Right cardiac atrium (tissue), 5 donors: ENCODE measurements around the gene RAB11FIP4. TPM values are rescaled to one million over a fixed set of nuclear protein-coding genes. Genes with fewer than 3 reads are reported as not detected.
"Not testable (repeated sequence)": the region's sequence is repeated elsewhere in the genome, so short reads cannot be mapped to it uniquely, and the experiment has no call there.

Experiments
- ATAC-seq, 2 donors: fragments of 200-7000 bp; cut with Tn5 transposase; one replicate each; pipeline versions ENCODE4 v1.8.0 to v1.9.1; 2020; ENCODE audit warnings: moderate library complexity in 2 of 2, mild to moderate bottlenecking in 1 of 2
- DNase-seq, 3 donors: peaks; one replicate each; pipeline ENCODE4 v3.0.0-alpha.2; 2020
- H3K27ac ChIP-seq: one replicate; pipeline ENCODE4 v1.5.1; 2013; ENCODE audit warnings: mild to moderate bottlenecking, low read length, control low read depth, moderate library complexity
- H3K27me3 ChIP-seq: one replicate; pipeline ENCODE4 v1.6.1; 2013; ENCODE audit not compliant: control insufficient read depth, insufficient read depth
- H3K4me1 ChIP-seq: one replicate; pipeline ENCODE4 v1.6.1; 2013; ENCODE audit warnings: low read length; ENCODE audit not compliant: control insufficient read depth, insufficient read depth
- H3K4me3 ChIP-seq: one replicate; pipeline ENCODE4 v1.5.1; 2013; ENCODE audit warnings: low read length, control low read depth
- H3K9me3 ChIP-seq: one replicate; pipeline ENCODE4 v1.6.1; 2013; ENCODE audit warnings: low read length; ENCODE audit not compliant: control insufficient read depth
- WGBS: extraction: QIAGEN DNeasy Blood & Tissue Kit; methylation state at CpG from one replicate; pipeline ENCODE4 v1.1.7; 2013; 5-methylcytosine and 5-hydroxymethylcytosine counted together
- intact Hi-C, 4 donors: fragments of 100-400 bp; cut with DNase I; formaldehyde crosslinking; loops; one replicate each; pipeline versions ENCODE4 v1.11.0 to v1.14.0; 2022 to 2023
- long read RNA-seq, 4 donors: library from polyadenylated mRNA; unstranded; transcript quantifications; one replicate each; pipeline ENCODE4 v2.0.0, GENCODE V29; 2020 to 2021
- polyA plus RNA-seq: library from polyadenylated mRNA; stranded (reverse); fragments of 200-250 nt; gene quantifications from one replicate; pipeline ENCODE4 v1.2.3, GENCODE V29; 2013
- total RNA-seq, 4 donors: library from RNA; stranded (reverse); fragmentation: NEBNext Ultra II Directional; extraction: Animal tissue kit (Norgen Biotek cat#: 25700); gene quantifications; one replicate each; pipeline ENCODE4 v1.2.1, GENCODE V29; 2021
- donor health status: healthy with polysubstance abuse.
- donor health status: DM: no; HTN: yes; CAD: no.
- donor health status: DM: no; HTN: no; CAD: no.
- donor health status: DM: no; HTN: yes; CAD: no; lungs with severe emphysema.
- donor health status: DM: yes; HTN: yes; CAD: no.

Gene RAB11FIP4, protein sequence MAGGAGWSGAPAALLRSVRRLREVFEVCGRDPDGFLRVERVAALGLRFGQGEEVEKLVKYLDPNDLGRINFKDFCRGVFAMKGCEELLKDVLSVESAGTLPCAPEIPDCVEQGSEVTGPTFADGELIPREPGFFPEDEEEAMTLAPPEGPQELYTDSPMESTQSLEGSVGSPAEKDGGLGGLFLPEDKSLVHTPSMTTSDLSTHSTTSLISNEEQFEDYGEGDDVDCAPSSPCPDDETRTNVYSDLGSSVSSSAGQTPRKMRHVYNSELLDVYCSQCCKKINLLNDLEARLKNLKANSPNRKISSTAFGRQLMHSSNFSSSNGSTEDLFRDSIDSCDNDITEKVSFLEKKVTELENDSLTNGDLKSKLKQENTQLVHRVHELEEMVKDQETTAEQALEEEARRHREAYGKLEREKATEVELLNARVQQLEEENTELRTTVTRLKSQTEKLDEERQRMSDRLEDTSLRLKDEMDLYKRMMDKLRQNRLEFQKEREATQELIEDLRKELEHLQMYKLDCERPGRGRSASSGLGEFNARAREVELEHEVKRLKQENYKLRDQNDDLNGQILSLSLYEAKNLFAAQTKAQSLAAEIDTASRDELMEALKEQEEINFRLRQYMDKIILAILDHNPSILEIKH
- 10 to 100 TPM in 1 of 4 donors, 1 to 10 TPM in 3; 5.7 to 12.3 (median 8.2) TPM for total RNA-seq
- 2.8 TPM for polyA plus RNA-seq
- long read RNA-seq, donor 1, transcript RAB11FIP4-201 (13 exons, 1,968 nt) = major isoform, 10 of 19 reads
- long read RNA-seq, donor 1, partial matches to known transcripts = 4 of 19 reads
- long read RNA-seq, donor 1, other reads (novel, unspliced or antisense) = 5 of 19 reads
- long read RNA-seq, donor 2, transcript RAB11FIP4-201 (13 exons, 1,968 nt) = major isoform, 6 of 20 reads
- long read RNA-seq, donor 2, partial matches to known transcripts = 11 of 20 reads
- long read RNA-seq, donor 2, other reads (novel, unspliced or antisense) = 3 of 20 reads
- long read RNA-seq, donor 3, transcript RAB11FIP4-201 (13 exons, 1,968 nt) = major isoform, 20 of 48 reads
- long read RNA-seq, donor 3, partial matches to known transcripts = 24 of 48 reads
- long read RNA-seq, donor 3, other reads (novel, unspliced or antisense) = 4 of 48 reads
- long read RNA-seq, donor 4, transcript RAB11FIP4-201 (13 exons, 1,968 nt) = major isoform, 10 of 15 reads
- long read RNA-seq, donor 4, partial matches to known transcripts = 5 of 15 reads
- long read RNA-seq, donor 4, other reads (novel, unspliced or antisense) = 0 of 15 reads

DNA sequence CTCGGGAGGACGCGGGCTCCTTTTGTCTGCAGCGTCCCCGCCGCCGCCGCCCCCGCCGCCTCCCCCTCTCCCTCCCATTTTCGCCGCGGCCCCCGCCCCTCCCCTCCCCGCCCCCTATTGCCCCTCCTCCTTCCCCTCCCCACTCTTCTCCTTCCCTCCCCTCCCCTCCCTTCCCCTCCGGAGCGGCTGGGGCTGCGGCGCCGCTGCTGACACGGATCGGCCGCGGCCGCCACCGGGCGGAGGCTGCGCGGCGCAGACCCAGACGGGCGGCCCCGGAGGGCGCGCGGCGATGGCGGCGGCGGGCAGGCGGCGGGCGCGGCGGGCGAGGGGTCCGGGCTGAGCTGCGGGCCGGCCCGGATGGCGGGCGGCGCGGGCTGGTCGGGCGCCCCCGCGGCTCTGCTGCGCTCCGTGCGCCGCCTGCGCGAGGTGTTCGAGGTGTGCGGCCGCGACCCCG is at the start of gene RAB11FIP4:
TSS of gene RAB11FIP4 (plus strand) at position 180 of the 454 bp plus-strand sequence. CDS start at position 358, 178 bp downstream.
- H3K4me1 ChIP-seq = no peaks in the 10 kb centered on the region

DNA sequence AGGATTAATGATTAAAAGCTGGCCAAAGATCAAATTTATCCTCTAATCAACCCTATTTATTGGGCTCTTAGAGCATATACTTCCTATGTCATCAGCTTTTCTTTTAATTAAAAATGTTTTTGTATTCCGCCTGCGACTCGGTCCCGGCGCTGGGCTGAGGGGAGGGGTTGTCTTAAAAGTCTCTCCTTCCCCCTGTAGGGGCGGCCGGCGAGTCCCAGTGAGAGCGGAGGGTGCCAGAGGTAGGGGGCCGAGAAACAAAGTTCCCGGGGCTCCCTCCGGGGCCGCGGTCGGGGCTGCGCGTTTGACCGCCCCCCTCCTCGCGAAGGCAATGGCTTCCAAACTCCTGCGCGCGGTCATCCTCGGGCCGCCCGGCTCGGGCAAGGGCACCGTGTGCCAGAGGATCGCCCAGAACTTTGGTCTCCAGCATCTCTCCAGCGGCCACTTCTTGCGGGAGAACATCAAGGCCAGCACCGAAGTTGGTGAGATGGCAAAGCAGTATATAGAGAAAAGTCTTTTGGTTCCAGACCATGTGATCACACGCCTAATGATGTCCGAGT is 46.2 kb upstream of the RAB11FIP4 start:
- intact Hi-C loops, H3K4me3 ChIP-seq, H3K27me3 ChIP-seq, H3K27ac ChIP-seq, H3K9me3 ChIP-seq, H3K4me1 ChIP-seq: not testable (repeated sequence)
- WGBS = 94% methylated on average over 19 of the region's 34 CpGs
- DNase-seq = peak in 1 of 3 donors; percentile 22
- ATAC-seq = peak; percentile 16 to 28

More for the DNA sequence above, at the start of gene RAB11FIP4:
- WGBS = under 1% methylated on average over 67 of the region's 69 CpGs
- ATAC-seq = peak; percentile 44 to 50
- intact Hi-C loops = loop anchor here in 1 of 4 donors (5.0 kb wide), 1 partner anchor 136 kb away; no protein-coding TSS in a partner anchor
- Histone ChIP-seq H3K27ac (no peak within 1 kb of the TSS), H3K9me3 (no peaks in the 10 kb centered on the region), H3K4me3 (peak within 1 kb of the TSS; percentile 47), H3K27me3 (no peaks in the 10 kb centered on the region)
- no peak for DNase-seq

DNA sequence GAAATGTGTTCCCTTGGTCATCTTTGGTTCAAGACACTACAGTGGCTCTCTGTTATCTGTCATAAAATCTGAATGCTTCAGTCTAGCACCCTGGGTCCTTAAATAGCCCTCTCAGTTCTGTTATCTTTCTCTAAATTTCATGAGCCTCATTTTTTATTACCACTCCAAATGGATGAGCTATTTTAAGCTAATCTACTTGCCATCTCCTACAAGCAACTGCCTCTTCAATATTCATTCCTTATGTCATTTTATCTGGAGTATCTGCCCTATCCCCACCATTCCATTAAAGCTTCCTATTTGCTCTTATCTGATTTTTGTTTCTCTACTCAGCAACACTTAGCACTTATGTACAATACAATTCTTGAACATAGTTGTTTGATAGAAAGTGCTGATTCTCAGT is 42.0 kb upstream of the RAB11FIP4 start:
- Histone ChIP-seq H3K4me1 (no peaks in the 10 kb centered on the region), H3K9me3 (no peaks in the 10 kb centered on the region), H3K27ac (no peak overlapping the region), H3K27me3 (no peaks in the 10 kb centered on the region), H3K4me3 (no peak overlapping the region)
- DNase-seq (no peak), ATAC-seq (no peak)
- intact Hi-C loops = no loop called here

DNA sequence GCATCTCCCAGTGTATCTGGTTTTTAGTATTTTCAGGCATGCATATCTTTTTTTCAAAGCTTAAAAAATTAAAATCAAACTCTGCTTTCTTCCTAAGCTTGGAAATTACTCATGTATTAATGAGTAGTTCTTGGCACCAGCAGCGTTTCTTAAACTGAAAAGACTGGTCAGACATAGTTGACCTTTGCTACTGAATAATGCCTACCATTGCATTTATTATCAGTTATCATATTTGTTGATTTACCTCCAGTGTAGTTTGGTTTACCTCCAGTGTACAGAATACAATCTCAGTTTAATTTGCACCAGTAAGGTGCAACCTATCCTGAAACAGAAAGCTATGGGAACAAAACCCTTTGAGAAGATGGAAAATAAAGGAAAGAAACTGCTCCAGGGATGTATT is 35.5 kb upstream of the RAB11FIP4 start:
- Histone ChIP-seq H3K9me3 (no peaks in the 10 kb centered on the region), H3K4me1 (no peaks in the 10 kb centered on the region), H3K27ac (no peak overlapping the region), H3K4me3 (no peak overlapping the region), H3K27me3 (no peaks in the 10 kb centered on the region)
- no peak for DNase-seq
- 82% methylated on average over 1 of the region's 1 CpG for WGBS
- intact Hi-C loops = no loop called here
- ATAC-seq = no peak

DNA sequence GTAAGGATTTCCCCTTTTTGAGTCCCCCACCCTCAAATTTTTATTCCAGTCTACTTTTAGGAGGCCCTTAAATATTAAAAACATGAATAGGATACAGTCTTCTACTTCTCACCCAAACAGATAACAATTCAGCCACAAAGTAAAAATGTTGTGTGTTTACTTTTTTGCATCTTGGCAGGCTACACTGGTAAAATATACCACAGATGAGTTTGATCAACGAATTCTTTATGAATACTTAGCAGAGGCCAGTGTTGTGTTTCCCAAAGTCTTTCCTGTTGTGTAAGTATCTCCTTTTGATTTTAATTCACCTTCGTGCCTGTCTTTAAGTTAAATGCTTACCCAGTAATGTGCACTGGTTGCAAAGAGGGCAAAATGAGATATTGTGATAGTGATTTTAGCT is 34.4 kb upstream of the RAB11FIP4 start:
- DNase-seq (no peak), ATAC-seq (no peak)
- Histone ChIP-seq H3K4me3 (no peak overlapping the region), H3K27ac (no peak overlapping the region), H3K27me3 (no peaks in the 10 kb centered on the region), H3K4me1 (no peaks in the 10 kb centered on the region), H3K9me3 (no peaks in the 10 kb centered on the region)
- intact Hi-C loops = no loop called here
- 82% methylated on average over 2 of the region's 2 CpGs for WGBS

DNA sequence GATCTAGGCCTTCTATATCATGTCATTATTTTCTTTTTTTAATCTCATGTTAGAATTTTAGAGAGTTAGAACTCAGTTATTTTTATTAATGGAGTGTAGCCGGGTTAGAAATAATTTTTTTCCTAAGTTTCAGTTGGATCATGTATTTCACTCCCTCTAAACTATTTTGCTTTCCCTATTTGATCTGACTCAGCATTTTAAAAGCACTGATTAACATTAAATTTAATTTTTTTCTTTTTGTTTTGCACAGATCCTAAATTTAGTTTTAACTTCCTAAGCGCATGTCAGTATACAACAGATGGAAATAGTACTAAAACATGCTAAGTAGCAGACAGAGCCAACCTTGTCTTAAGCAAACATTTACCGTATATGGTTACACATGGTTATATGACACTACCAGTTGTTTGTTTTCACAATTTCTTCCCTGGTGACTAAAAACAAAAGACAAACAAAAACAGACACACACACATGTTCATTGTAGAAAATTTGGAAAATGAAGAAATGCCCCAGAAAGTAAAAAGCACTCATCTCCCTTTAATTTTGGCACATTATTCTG is 33.6 kb upstream of the RAB11FIP4 start:
- intact Hi-C loops = no loop called here
- no peak for ATAC-seq
- WGBS = 87% methylated on average over 3 of the region's 3 CpGs
- no peaks in the 10 kb centered on the region for H3K9me3 ChIP-seq
- no peak overlapping the region for H3K27ac ChIP-seq
- H3K4me1 ChIP-seq = no peaks in the 10 kb centered on the region
- H3K4me3 ChIP-seq = no peak overlapping the region
- no peaks in the 10 kb centered on the region for H3K27me3 ChIP-seq
- no peak for DNase-seq

DNA sequence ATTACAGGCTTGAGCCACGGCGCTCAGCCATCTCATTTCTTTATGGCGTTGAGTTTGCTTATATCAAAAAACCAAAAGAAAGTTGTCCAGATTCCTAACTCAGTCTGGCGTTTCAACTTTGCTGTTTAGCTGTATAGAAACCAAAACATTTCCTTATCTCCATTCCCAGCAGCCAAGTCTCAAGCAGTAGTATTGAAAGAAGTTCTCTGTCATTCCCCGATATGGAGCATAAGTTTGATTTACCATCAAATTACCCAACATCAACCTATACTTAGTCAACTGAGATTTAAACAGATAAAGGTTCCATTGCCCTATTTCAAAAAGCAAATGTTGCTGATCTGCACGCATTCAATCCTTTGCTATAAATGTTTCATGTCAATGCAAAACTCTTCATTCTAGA is 27.5 kb upstream of the RAB11FIP4 start:
- Histone ChIP-seq H3K4me3 (no peak overlapping the region), H3K27me3 (no peaks in the 10 kb centered on the region), H3K4me1 (no peaks in the 10 kb centered on the region), H3K9me3 (no peaks in the 10 kb centered on the region), H3K27ac (no peak overlapping the region)
- no peak for ATAC-seq
- DNase-seq = no peak
- intact Hi-C loops = no loop called here
- WGBS = 90% methylated on average over 6 of the region's 6 CpGs

DNA sequence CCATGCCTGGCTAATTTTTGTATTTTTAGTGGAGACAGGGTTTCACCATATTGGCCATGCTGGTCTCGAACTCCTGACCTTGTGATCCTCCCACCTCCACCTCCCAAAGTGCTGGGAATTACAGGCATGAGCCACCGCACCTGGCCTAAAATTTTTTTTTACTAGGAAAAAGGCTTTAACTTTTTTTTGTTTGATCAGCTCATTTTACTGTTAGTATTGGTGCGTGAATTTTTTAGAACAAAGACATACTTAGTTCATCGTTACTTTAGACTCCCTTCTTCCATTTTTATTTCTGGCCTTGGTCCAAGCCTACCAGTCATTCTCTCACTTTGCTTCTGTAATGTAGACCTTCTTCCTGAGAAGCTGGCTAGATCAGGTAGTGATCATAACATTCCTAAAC is 25.4 kb upstream of the RAB11FIP4 start:
- Histone ChIP-seq H3K27me3 (no peaks in the 10 kb centered on the region), H3K9me3 (no peaks in the 10 kb centered on the region), H3K4me1 (no peaks in the 10 kb centered on the region), H3K27ac (no peak overlapping the region), H3K4me3 (no peak overlapping the region)
- whole genome bisulfite sequencing = 96% methylated on average over 4 of the region's 4 CpGs
- ATAC-seq (no peak), DNase-seq (no peak)
- intact Hi-C loops = no loop called here

DNA sequence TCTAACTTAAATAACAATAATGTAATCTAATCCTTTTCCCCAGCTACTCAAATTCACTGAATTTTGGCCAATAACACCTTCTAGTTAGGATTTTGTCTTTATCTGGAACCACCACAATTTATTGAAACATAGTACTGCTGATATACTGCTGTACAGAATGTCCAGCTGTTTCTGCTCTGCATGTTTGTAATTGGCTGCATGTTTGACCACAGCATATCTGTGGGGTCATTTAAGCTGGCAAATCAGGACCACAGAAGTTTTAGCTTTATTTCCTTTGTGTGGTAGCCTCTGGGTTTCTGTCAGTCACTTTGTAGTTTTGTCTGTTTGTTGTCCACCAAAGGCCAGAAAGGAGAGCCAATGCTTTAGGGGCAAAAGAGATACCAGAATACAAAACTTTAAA is 22.2 kb upstream of the RAB11FIP4 start:
- no peak for DNase-seq
- intact Hi-C loops = no loop called here
- Histone ChIP-seq H3K4me3 (no peak overlapping the region), H3K27me3 (no peaks in the 10 kb centered on the region), H3K27ac (no peak overlapping the region), H3K9me3 (no peaks in the 10 kb centered on the region), H3K4me1 (no peaks in the 10 kb centered on the region)
- no peak for ATAC-seq

DNA sequence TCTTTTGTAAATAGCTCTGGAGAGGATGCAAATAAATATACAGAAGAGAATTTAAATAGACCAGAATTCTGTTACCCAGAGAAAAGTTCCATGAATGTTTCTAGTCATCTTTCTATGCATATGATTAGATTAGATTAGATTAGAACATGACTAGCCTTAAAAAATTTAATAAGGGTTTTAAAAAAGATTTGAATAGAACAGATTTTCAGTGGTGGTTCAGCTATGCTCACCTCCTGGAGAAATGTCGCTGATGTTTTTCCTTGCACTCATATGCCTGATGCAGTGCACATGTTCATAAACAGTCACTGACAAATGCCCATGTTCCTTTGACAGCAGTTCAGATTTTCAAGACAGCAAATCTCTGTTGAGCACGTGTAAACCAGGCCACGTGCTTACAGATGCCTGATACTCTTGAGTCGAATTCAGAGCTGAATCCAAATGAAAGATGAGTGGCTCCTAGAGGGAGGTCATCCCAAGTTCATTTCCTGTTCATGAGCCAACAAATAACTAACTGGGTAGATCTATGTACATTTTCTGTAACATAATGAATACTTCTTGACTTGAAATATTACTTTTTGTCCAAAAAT is 19.9 kb upstream of the RAB11FIP4 start:
- no peak overlapping the region for H3K27ac ChIP-seq
- peak in 1 of 2 donors; percentile 28 for ATAC-seq
- no peaks in the 10 kb centered on the region for H3K9me3 ChIP-seq
- H3K4me3 ChIP-seq = no peak overlapping the region
- H3K4me1 ChIP-seq = no peaks in the 10 kb centered on the region
- intact Hi-C loops = no loop called here
- no peaks in the 10 kb centered on the region for H3K27me3 ChIP-seq
- 25% methylated on average over 4 of the region's 4 CpGs for WGBS
- DNase-seq = no peak
